T-helper 17 cell (primary cell): Measurements from ENCODE around the gene ZNF33B. TPM values are rescaled to one million over a fixed set of nuclear protein-coding genes. Genes with fewer than 3 reads are reported as not detected.

ENCODE experiments used
- ATAC-seq: fragments of 150-1000 bp; cut with Tn5 transposase; 2 replicates; pipeline ENCODE4 v1.10.0; 2021; ENCODE audit warnings: mild to moderate bottlenecking, moderate library complexity
- DNase-seq, 3 donors: peaks; one replicate each; pipeline versions ENCODE4 v3.0.0 to v3.0.0-alpha.2; 2020 to 2021
- H3K9me3 ChIP-seq: one replicate; pipeline ENCODE4 v1.7.0; 2013; ENCODE audit warnings: low read length, mild to moderate bottlenecking; ENCODE audit not compliant: control insufficient read depth, poor library complexity, severe bottlenecking
- H3K27ac Mint-ChIP-seq: one replicate; pipeline ENCODE4 v1.8.0; 2022; ENCODE audit warnings: mild to moderate bottlenecking, moderate library complexity, mixed read lengths
- H3K27me3 Mint-ChIP-seq: one replicate; pipeline ENCODE4 v1.8.0; 2022; ENCODE audit warnings: mixed read lengths
- H3K36me3 Mint-ChIP-seq: one replicate; pipeline ENCODE4 v1.8.0; 2022; ENCODE audit warnings: low read depth, mixed read lengths
- H3K4me1 Mint-ChIP-seq: one replicate; pipeline ENCODE4 v1.8.0; 2022; ENCODE audit warnings: mild to moderate bottlenecking, mixed read lengths
- H3K4me3 Mint-ChIP-seq: one replicate; pipeline ENCODE4 v1.8.0; 2022; ENCODE audit warnings: mild to moderate bottlenecking, moderate library complexity, mixed read lengths
- total RNA-seq, 4 donors: library from RNA in 2 of 4; stranded (reverse) in 2 of 4; gene quantifications; one replicate each; pipeline ENCODE4 v1.2.3 and lab custom pipeline; 2022 to 2026

Gene ZNF33B
- total RNA-seq, 2 donors from 2014 or later = 28.1 to 32.1 TPM

- Mint-ChIP-seq H3K27me3 (peaks cover 9% of the 10 kb centered on the region), H3K27ac (no peak overlapping the region), H3K4me1 (peaks cover 18% of the 10 kb centered on the region), H3K36me3 (no peaks in the 10 kb centered on the region), H3K4me3 (no peak overlapping the region)
- DNase-seq (no peak), ATAC-seq (no peak)
- no peaks in the 10 kb centered on the region for H3K9me3 ChIP-seq
Measured at GRCh38 chr10:42640610-42641229, 2.4 kb upstream of the ZNF33B start.

- no peak for ATAC-seq
- Mint-ChIP-seq H3K27ac (peak overlapping the region; percentile 96), H3K36me3 (peaks cover 1% of the 10 kb centered on the region), H3K27me3 (no peaks in the 10 kb centered on the region), H3K4me3 (peak overlapping the region; percentile 96), H3K4me1 (peaks cover 25% of the 10 kb centered on the region)
- no peaks in the 10 kb centered on the region for H3K9me3 ChIP-seq
- DNase-seq = no peak
Measured at GRCh38 chr10:42638821-42639270, 476 bp upstream of the ZNF33B start.

GRCh38 chr10:42637648-42638054, 719 bp downstream of the ZNF33B start:
- Mint-ChIP-seq H3K4me3 (peak overlapping the region; percentile 96), H3K27me3 (no peaks in the 10 kb centered on the region), H3K36me3 (peaks cover 7% of the 10 kb centered on the region), H3K4me1 (peaks cover 31% of the 10 kb centered on the region), H3K27ac (peak overlapping the region; percentile 96)
- ATAC-seq (no peak), DNase-seq (no peak)
- H3K9me3 ChIP-seq = no peaks in the 10 kb centered on the region

- Mint-ChIP-seq H3K27me3 (no peaks in the 10 kb centered on the region), H3K4me3 (peak overlapping the region; percentile 63), H3K27ac (peak overlapping the region; percentile 96), H3K4me1 (peaks cover 32% of the 10 kb centered on the region), H3K36me3 (peaks cover 7% of the 10 kb centered on the region)
- ATAC-seq (no peak), DNase-seq (no peak)
- no peaks in the 10 kb centered on the region for H3K9me3 ChIP-seq
Measured at GRCh38 chr10:42637142-42637541, 1.2 kb downstream of the ZNF33B start.

- ATAC-seq = no peak
- H3K4me3 Mint-ChIP-seq = no peak overlapping the region
- H3K36me3 Mint-ChIP-seq = peaks cover 13% of the 10 kb centered on the region
Measured at GRCh38 chr10:42635098-42635497, 3.3 kb downstream of the ZNF33B start.

GRCh38 chr10:42632564-42632963, 5.8 kb downstream of the ZNF33B start:
- ATAC-seq (no peak), DNase-seq (no peak)
- H3K36me3 Mint-ChIP-seq = peaks cover 26% of the 10 kb centered on the region
- no peaks in the 10 kb centered on the region for H3K27me3 Mint-ChIP-seq
- peaks cover 41% of the 10 kb centered on the region for H3K4me1 Mint-ChIP-seq
- no peaks in the 10 kb centered on the region for H3K9me3 ChIP-seq
- no peak overlapping the region for H3K4me3 Mint-ChIP-seq
- no peak overlapping the region for H3K27ac Mint-ChIP-seq

More at GRCh38 chr10:42635098-42635497, 3.3 kb downstream of the ZNF33B start:
- Mint-ChIP-seq H3K27ac (no peak overlapping the region), H3K27me3 (no peaks in the 10 kb centered on the region), H3K4me1 (peaks cover 40% of the 10 kb centered on the region)
- H3K9me3 ChIP-seq = no peaks in the 10 kb centered on the region
- DNase-seq = no peak

- no peak overlapping the region for H3K4me3 Mint-ChIP-seq
- no peaks in the 10 kb centered on the region for H3K9me3 ChIP-seq
- no peak for DNase-seq
- peak overlapping the region; percentile 91 for H3K27ac Mint-ChIP-seq
- peaks cover 29% of the 10 kb centered on the region for H3K36me3 Mint-ChIP-seq
- no peak for ATAC-seq
- H3K4me1 Mint-ChIP-seq = peaks cover 30% of the 10 kb centered on the region
- no peaks in the 10 kb centered on the region for H3K27me3 Mint-ChIP-seq
Measured at GRCh38 chr10:42630537-42631134, 7.7 kb downstream of the ZNF33B start.

GRCh38 chr10:42623929-42624328, 14.4 kb downstream of the ZNF33B start:
- H3K4me1 Mint-ChIP-seq = peaks cover 19% of the 10 kb centered on the region
- no peak for DNase-seq
- no peak overlapping the region for H3K4me3 Mint-ChIP-seq
- no peak for ATAC-seq
- no peaks in the 10 kb centered on the region for H3K9me3 ChIP-seq
- no peak overlapping the region for H3K27ac Mint-ChIP-seq
- H3K27me3 Mint-ChIP-seq = no peaks in the 10 kb centered on the region
- H3K36me3 Mint-ChIP-seq = peaks cover 28% of the 10 kb centered on the region

GRCh38 chr10:42618424-42618823, 19.9 kb downstream of the ZNF33B start:
- Mint-ChIP-seq H3K27ac (peak overlapping the region; percentile 32), H3K36me3 (peaks cover 27% of the 10 kb centered on the region), H3K4me3 (no peak overlapping the region), H3K4me1 (peaks cover 20% of the 10 kb centered on the region), H3K27me3 (no peaks in the 10 kb centered on the region)
- ATAC-seq (no peak), DNase-seq (no peak)
- H3K9me3 ChIP-seq = no peaks in the 10 kb centered on the region

- no peak for ATAC-seq
- Mint-ChIP-seq H3K4me3 (no peak overlapping the region), H3K27ac (peak overlapping the region; percentile 5), H3K36me3 (peaks cover 22% of the 10 kb centered on the region), H3K27me3 (no peaks in the 10 kb centered on the region), H3K4me1 (peaks cover 10% of the 10 kb centered on the region)
- no peak for DNase-seq
- H3K9me3 ChIP-seq = no peaks in the 10 kb centered on the region
Measured at GRCh38 chr10:42615419-42615818, 23.0 kb downstream of the ZNF33B start.

GRCh38 chr10:42609872-42610271, 28.5 kb downstream of the ZNF33B start:
- Mint-ChIP-seq H3K27ac (no peak overlapping the region), H3K4me3 (no peak overlapping the region), H3K27me3 (no peaks in the 10 kb centered on the region), H3K36me3 (peaks cover 24% of the 10 kb centered on the region), H3K4me1 (peaks cover 4% of the 10 kb centered on the region)
- H3K9me3 ChIP-seq = peaks cover 3% of the 10 kb centered on the region
- ATAC-seq (no peak), DNase-seq (no peak)

GRCh38 chr10:42598249-42598873, 40.0 kb downstream of the ZNF33B start:
- H3K9me3 ChIP-seq = peaks cover 21% of the 10 kb centered on the region
- ATAC-seq (no peak), DNase-seq (no peak)
- H3K27me3 Mint-ChIP-seq = no peaks in the 10 kb centered on the region
- H3K4me1 Mint-ChIP-seq = no peaks in the 10 kb centered on the region
- H3K36me3 Mint-ChIP-seq = peaks cover 2% of the 10 kb centered on the region
- no peak overlapping the region for H3K4me3 Mint-ChIP-seq
- H3K27ac Mint-ChIP-seq = no peak overlapping the region

- no peaks in the 10 kb centered on the region for H3K4me1 Mint-ChIP-seq
- ATAC-seq = no peak
- no peak overlapping the region for H3K4me3 Mint-ChIP-seq
- DNase-seq = no peak
- no peaks in the 10 kb centered on the region for H3K27me3 Mint-ChIP-seq
- peaks cover 5% of the 10 kb centered on the region for H3K36me3 Mint-ChIP-seq
- H3K27ac Mint-ChIP-seq = no peak overlapping the region
- H3K9me3 ChIP-seq = peaks cover 34% of the 10 kb centered on the region
Measured at GRCh38 chr10:42596196-42596595, 42.2 kb downstream of the ZNF33B start.
